Amniotic epithelial cell (primary cell): Measurements from ENCODE around the gene AKR7A2.
"Not testable (repeated sequence)": the region's sequence is repeated elsewhere in the genome, so short reads cannot be mapped to it uniquely, and the experiment has no call there.

Experiments used
- DNase-seq: peaks from one replicate; pipeline ENCODE4 v3.0.0-alpha.2; 2010; ENCODE audit warnings: low read depth

Gene AKR7A2

DNA sequence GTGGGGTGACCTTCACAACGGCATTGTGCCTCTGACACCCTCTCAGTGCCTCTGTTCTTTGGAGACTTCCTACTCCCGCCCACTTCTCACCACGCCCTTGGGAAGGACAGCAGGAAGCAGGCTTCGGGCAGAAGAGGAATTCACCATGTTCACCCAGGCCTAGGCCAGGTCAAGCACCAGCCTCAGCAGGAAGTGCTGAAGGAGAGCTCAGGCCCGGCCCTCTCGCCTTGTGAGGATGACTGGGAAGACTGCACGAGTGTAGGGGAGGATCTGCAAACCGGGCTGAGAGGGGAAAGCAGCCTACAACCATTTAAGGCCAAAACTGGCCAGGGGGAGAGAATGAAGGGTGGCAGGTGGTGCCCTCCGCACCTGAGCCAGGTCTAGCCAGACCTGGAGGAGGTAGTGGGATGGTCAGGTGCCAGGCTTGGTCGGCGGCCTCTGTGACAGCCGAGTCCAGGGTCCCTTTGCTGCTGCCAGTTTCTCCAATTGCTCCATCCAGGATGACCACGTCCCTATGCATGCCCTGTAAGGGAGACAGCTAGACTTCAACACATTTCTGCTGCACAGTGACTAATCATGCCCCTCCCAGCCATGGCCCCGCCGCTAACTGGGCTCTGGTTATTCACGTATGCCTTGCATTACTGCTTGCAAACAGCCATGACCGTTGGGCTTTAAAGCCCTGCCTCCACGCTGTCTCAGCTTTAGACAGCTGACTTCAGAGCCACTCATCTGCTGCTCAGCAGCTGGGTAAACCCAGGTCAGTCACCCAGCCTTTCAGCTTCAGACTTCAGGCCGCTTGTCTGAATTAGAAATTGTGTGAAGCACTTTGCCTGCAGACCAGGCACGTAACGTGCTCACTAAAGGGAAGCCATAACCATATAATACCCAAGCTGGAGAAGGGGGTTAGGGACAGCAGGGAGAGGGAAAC lies 51.5 kb downstream of the AKR7A2 start:
- DNase-seq: peak; percentile 89

DNA sequence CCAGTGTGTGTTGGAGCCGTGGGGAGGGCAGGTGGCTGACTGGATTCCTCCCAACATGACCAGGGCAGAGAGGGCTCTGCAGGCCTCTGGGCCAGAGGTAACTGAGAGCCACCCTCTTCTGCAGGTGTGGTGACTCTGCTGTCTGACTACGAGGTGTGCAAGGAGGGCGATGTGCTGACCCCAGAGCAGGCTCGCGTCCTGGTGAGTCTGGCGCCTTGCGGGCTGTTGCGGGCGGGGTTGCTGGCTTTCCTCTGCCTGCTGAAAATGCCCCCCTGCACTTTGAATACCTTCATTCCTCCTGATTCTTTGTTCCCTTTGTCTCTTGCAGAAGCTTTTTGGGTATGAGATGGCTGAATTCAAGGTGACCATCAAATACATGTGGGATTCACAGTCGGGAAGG lies 53.6 kb downstream of the AKR7A2 start:
- no peak for DNase-seq

DNA sequence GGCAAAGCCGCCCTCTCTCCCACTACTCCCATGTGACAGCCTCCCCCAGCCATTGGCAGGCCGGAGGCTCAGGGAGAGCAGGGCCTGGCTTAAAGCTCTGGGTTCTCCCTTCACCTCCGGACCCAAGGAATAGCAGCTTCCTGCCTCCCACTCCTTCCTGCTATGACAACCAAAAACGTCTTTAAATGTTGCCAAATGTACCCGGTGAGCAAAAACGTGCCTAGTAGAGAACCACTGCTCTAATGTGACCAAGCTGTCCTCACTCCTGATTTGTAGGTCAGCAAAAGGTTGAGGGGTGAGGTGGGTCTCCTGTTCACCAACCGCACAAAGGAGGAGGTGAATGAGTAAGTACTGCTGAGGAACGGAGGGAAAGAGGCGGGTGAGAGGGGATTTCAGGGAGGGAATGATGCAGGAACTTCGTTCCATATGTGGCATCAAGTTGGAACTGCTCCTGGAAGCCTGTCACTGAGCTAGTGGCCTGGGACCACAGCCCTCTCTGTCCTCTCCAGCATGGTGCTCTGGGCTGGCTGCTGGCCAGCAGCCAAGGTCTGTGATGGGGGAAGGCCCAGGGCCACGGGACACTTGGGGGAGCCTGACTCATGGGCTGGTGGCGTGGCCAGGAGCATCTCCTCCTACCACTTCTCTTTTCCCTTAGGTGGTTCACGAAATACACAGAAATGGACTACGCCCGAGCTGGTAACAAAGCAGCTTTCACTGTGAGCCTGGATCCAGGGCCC lies 54.6 kb downstream of the AKR7A2 start:
- DNase-seq: no peak

DNA sequence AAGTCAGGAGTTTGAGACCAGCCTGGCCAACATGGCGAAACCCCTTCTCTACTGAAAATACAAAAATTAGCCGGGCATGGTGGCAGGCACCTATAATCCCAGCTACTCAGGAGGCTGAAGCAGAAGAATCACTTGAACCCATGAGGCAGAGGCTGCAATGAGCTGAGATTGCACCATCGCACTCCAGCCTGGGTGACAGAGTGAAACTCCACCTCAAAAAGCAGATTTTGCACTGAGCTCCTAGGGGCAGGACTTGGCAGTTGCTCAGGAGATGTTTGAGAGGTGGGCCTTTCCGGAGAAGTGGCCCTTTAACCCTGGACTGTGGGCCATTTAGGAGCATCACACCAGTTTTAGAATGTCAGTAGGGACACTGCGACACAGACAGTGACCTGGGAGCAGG lies 55.6 kb downstream of the AKR7A2 start:
- not testable (repeated sequence) for DNase-seq

- DNase-seq: no peak
These were observed 56.7 kb downstream of the AKR7A2 start for GRCh38 chr1:19255288-19255687.

- DNase-seq: no peak
These were observed 57.5 kb downstream of the AKR7A2 start for GRCh38 chr1:19254416-19254815.
